HCT116 (cell line): ENCODE data around the gene TOMM40. TPM values are rescaled to one million over a fixed set of nuclear protein-coding genes. Genes with fewer than 3 reads are reported as not detected.

Experiments used
- ATAC-seq: fragments of 200-7000 bp; cut with Tn5 transposase; 2 replicates; pipeline ENCODE4 v1.9.1; 2020; ENCODE audit warnings: mild to moderate bottlenecking, moderate library complexity
- BruUV-seq: library from RNA; stranded (reverse); fragments of 400-500 nt; replicated peaks from 2 replicates; lab custom pipeline; 2021; lab: Mats Ljungman, UMichigan
- CTCF ChIA-PET: fragments of 300-600 bp; sonication (Branson Sonifier 250); formaldehyde crosslinking; loops from one replicate; lab custom pipeline; 2021; ENCODE audit warnings: antibody characterized with exemption; lab: Charles Lee
- POLR2A ChIA-PET: fragments of 300-600, 350-600 bp; sonication (Branson Sonifier 250); formaldehyde crosslinking; loops from one replicate; lab custom pipeline; 2021; ENCODE audit warnings: antibody characterized with exemption; lab: Charles Lee
- RAD21 ChIA-PET, 2 experiments: fragments of 300-600 bp; sonication (Branson Sonifier 250); formaldehyde crosslinking; loops; one replicate each; lab custom pipeline; 2023; ENCODE audit warnings: low total read pairs in 2 of 2; ENCODE audit not compliant: uncharacterized antibody in 2 of 2, unreplicated experiment in 2 of 2, low non-redundant PET in 1 of 2; lab: Charles Lee
- DNase-seq: peaks from one replicate; pipeline ENCODE4 v3.0.0-alpha.2; 2010; ENCODE audit warnings: low read depth, low spot score
- H2AFZ ChIP-seq: fragments of 200-600 bp; shearing (Covaris generic), sonication (generic); 2 replicates; pipeline ENCODE4 v1.6.1; 2017; ENCODE audit warnings: low read depth, mixed run types, mixed read lengths, antibody characterized with exemption, low read length; ENCODE audit not compliant: poor library complexity, severe bottlenecking
- H3K27ac ChIP-seq: 2 replicates; pipeline ENCODE4 v1.5.1; 2012; ENCODE audit warnings: low read depth, low read length
- H3K27me3 ChIP-seq: fragments of 200-600 bp; sonication (generic); 2 replicates; pipeline ENCODE4 v1.6.1; 2016; ENCODE audit warnings: mixed run types, low read length, mixed read lengths; ENCODE audit not compliant: insufficient read depth
- H3K36me3 ChIP-seq, 2 experiments: fragments of 200-500 bp in 1 of 2; fragments of 200-600 bp in 1 of 2; sonication (Bioruptor generic) in 1 of 2; sonication (generic) in 1 of 2; 2 replicates each; pipeline versions ENCODE4 v1.5.1 to v1.6.1; 2014 to 2016; ENCODE audit warnings: low read length in 2 of 2, inconsistent platforms in 1 of 2, mixed read lengths in 1 of 2, mixed run types in 1 of 2; ENCODE audit not compliant: insufficient read depth in 2 of 2, control insufficient read depth in 1 of 2
- H3K4me1 ChIP-seq, 2 experiments: fragments of 200-600 bp in 1 of 2; sonication (generic) in 1 of 2; 2 replicates each; pipeline versions ENCODE4 v1.5.1 to v1.6.1; 2012 to 2017; ENCODE audit warnings: low read length in 2 of 2, inconsistent platforms in 1 of 2, mild to moderate bottlenecking in 1 of 2, mixed read lengths in 1 of 2, mixed run types in 1 of 2, moderate library complexity in 1 of 2; ENCODE audit not compliant: insufficient read depth in 2 of 2, control insufficient read depth in 1 of 2
- H3K4me2 ChIP-seq: fragments of 200-600 bp; sonication (generic); 2 replicates; pipeline ENCODE4 v1.6.1; 2017; ENCODE audit warnings: mixed run types, low read length, mixed read lengths
- H3K4me3 ChIP-seq, 2 experiments: fragments of 200-600 bp in 1 of 2; sonication (generic) in 1 of 2; replicated peaks in 1 of 2; 2 replicates each; pipeline ENCODE4 v1.5.1; 2011 to 2016; ENCODE audit warnings: low read length in 2 of 2, control low read depth in 1 of 2, low read depth in 1 of 2, mild to moderate bottlenecking in 1 of 2, mixed read lengths in 1 of 2, mixed run types in 1 of 2
- H3K79me2 ChIP-seq: fragments of 200-600 bp; sonication (generic); 2 replicates; pipeline ENCODE4 v1.6.1; 2017; ENCODE audit warnings: mild to moderate bottlenecking, mixed run types, low read length, moderate library complexity, mixed read lengths; ENCODE audit not compliant: insufficient read depth
- H3K9ac ChIP-seq: fragments of 200-600 bp; sonication (generic); 2 replicates; pipeline ENCODE4 v1.6.1; 2016; ENCODE audit warnings: low read length, mixed read lengths
- H3K9me2 ChIP-seq: fragments of 200-600 bp; sonication (generic), shearing (Covaris generic); 2 replicates; pipeline ENCODE4 v1.6.1; 2017; ENCODE audit warnings: mixed run types, mild to moderate bottlenecking, moderate library complexity; ENCODE audit not compliant: insufficient read depth
- H3K9me3 ChIP-seq, 2 experiments: fragments of 200-500 bp in 1 of 2; fragments of 200-600 bp in 1 of 2; sonication (Bioruptor generic) in 1 of 2; sonication (generic) in 1 of 2; 2 replicates each; pipeline ENCODE4 v1.6.1; 2014 to 2017; ENCODE audit warnings: low read length in 2 of 2, mixed read lengths in 2 of 2, inconsistent platforms in 1 of 2, low read depth in 1 of 2, mild to moderate bottlenecking in 1 of 2, mixed run types in 1 of 2, moderate library complexity in 1 of 2; ENCODE audit not compliant: control insufficient read depth in 1 of 2, insufficient read depth in 1 of 2
- H4K20me1 ChIP-seq: fragments of 200-600 bp; sonication (generic), shearing (Covaris generic); 2 replicates; pipeline ENCODE4 v1.6.1; 2017; ENCODE audit warnings: mixed run types, mild to moderate bottlenecking, moderate library complexity; ENCODE audit not compliant: insufficient read depth
- CTCF ChIP-seq, 3 experiments: fragments of 200-600 bp in 1 of 3; sonication (generic) in 1 of 3; IDR thresholded peaks in 2 of 3; conservative IDR thresholded peaks in 1 of 3; 2 replicates each; pipeline ENCODE4 v1.5.1; 2012 to 2017; ENCODE audit warnings: low read depth in 2 of 3, low read length in 2 of 3, antibody characterized with exemption in 1 of 3, borderline replicate concordance in 1 of 3, control low read depth in 1 of 3, mild to moderate bottlenecking in 1 of 3, mixed read lengths in 1 of 3, mixed run types in 1 of 3, moderate library complexity in 1 of 3; ENCODE audit not compliant: insufficient read depth in 1 of 3
- JUND ChIP-seq: IDR thresholded peaks from 2 replicates; pipeline ENCODE4 v1.6.1; 2012
- MAX ChIP-seq: IDR thresholded peaks from 2 replicates; pipeline ENCODE4 v1.6.1; 2012
- POLR2A ChIP-seq: IDR thresholded peaks from 2 replicates; pipeline ENCODE4 v1.7.0; 2011; ENCODE audit warnings: borderline replicate concordance; ENCODE audit not compliant: insufficient read depth, insufficient read length; ENCODE audit errors: extremely low read depth
- RAD21 ChIP-seq: IDR thresholded peaks from 2 replicates; pipeline ENCODE4 v1.6.1; 2012; ENCODE audit warnings: low read depth, mild to moderate bottlenecking
- SRF ChIP-seq: IDR thresholded peaks from 2 replicates; pipeline ENCODE4 v1.6.1; 2012; ENCODE audit warnings: low read depth
- intact Hi-C: fragments of 100-400 bp; cut with micrococcal nuclease; formaldehyde crosslinking; loops from 2 replicates; pipeline ENCODE4 v1.10.0; 2022
- total RNA-seq: library from RNA; stranded (reverse); gene quantifications from one replicate; pipeline ENCODE4 v1.2.1, GENCODE V29; 2021; ENCODE audit not compliant: unreplicated experiment

TOMM40 gene
- total RNA-seq, 1 experiment from 2014 or later, result 178 TPM

DNA sequence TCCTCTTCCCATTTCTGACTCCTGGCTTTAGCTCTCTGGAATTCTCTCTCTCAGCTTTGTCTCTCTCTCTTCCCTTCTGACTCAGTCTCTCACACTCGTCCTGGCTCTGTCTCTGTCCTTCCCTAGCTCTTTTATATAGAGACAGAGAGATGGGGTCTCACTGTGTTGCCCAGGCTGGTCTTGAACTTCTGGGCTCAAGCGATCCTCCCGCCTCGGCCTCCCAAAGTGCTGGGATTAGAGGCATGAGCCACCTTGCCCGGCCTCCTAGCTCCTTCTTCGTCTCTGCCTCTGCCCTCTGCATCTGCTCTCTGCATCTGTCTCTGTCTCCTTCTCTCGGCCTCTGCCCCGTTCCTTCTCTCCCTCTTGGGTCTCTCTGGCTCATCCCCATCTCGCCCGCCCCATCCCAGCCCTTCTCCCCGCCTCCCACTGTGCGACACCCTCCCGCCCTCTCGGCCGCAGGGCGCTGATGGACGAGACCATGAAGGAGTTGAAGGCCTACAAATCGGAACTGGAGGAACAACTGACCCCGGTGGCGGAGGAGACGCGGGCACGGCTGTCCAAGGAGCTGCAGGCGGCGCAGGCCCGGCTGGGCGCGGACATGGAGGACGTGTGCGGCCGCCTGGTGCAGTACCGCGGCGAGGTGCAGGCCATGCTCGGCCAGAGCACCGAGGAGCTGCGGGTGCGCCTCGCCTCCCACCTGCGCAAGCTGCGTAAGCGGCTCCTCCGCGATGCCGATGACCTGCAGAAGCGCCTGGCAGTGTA, 17.2 kb downstream of the TOMM40 start:
- Histone ChIP-seq H3K4me3 (no peak overlapping the region), H3K27me3 (no peaks in the 10 kb centered on the region), H3K9me3 (no peaks in the 10 kb centered on the region), H4K20me1 (no peaks in the 10 kb centered on the region), H3K4me1 (peaks cover 20 to 52% of the 10 kb centered on the region in 2 experiments), H2AFZ (no peak overlapping the region), H3K79me2 (no peaks in the 10 kb centered on the region), H3K36me3 (peaks cover 0 to 1% of the 10 kb centered on the region in 2 experiments; a peak in 1 of 4 replicates), H3K27ac (no peak overlapping the region), H3K4me2 (no peak overlapping the region), H3K9ac (no peak overlapping the region), H3K9me2 (no peaks in the 10 kb centered on the region)
- BruUV-seq, result no TSS peak
- intact Hi-C loops, result no loop called here
- CTCF ChIA-PET, result interaction anchor here (1.1 kb wide), 1 partner anchor 44 kb away, joined by 3 read pairs; no protein-coding TSS in a partner anchor
- no peak for DNase-seq
- TF ChIP-seq SRF, result no peak
- TF ChIP-seq CTCF (IDR thresholded peaks at IDR 0.05 in 2 of 3, conservative IDR thresholded peaks at IDR 0.05 in 1 of 3; ENCODE audit: borderline replicate concordance in 1 of 3, insufficient read depth in 1 of 3, low read depth in 2 of 3, low read length in 2 of 3), result no peak
- no peak for TF ChIP-seq RAD21
- ATAC-seq, result no peak
- RAD21 ChIA-PET, result no interaction called here
- POLR2A ChIA-PET, result no interaction called here

DNA sequence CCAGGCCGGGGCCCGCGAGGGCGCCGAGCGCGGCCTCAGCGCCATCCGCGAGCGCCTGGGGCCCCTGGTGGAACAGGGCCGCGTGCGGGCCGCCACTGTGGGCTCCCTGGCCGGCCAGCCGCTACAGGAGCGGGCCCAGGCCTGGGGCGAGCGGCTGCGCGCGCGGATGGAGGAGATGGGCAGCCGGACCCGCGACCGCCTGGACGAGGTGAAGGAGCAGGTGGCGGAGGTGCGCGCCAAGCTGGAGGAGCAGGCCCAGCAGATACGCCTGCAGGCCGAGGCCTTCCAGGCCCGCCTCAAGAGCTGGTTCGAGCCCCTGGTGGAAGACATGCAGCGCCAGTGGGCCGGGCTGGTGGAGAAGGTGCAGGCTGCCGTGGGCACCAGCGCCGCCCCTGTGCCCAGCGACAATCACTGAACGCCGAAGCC, 17.8 kb downstream of the TOMM40 start:
- H3K79me2 ChIP-seq, result no peaks in the 10 kb centered on the region
- BruUV-seq, result no TSS peak
- ChIA-PET RAD21 (no interaction called here), POLR2A (no interaction called here), CTCF (no interaction called here)
- H3K9ac ChIP-seq, result no peak overlapping the region
- H3K27ac ChIP-seq, result no peak overlapping the region
- no peak overlapping the region for H2AFZ ChIP-seq
- H4K20me1 ChIP-seq, result no peaks in the 10 kb centered on the region
- intact Hi-C loops, result no loop called here
- ATAC-seq (no peak), DNase-seq (no peak)
- peaks cover 20 to 54% of the 10 kb centered on the region in 2 experiments for H3K4me1 ChIP-seq
- H3K27me3 ChIP-seq, result no peaks in the 10 kb centered on the region
- no peaks in the 10 kb centered on the region for H3K36me3 ChIP-seq
- H3K4me2 ChIP-seq, result no peak overlapping the region
- H3K9me3 ChIP-seq, result no peaks in the 10 kb centered on the region
- H3K4me3 ChIP-seq, result no peak overlapping the region
- TF ChIP-seq POLR2A, result no peak
- no peak for TF ChIP-seq JUND
- TF ChIP-seq RAD21, result no peak
- no peak for TF ChIP-seq CTCF (IDR thresholded peaks at IDR 0.05 in 2 of 3, conservative IDR thresholded peaks at IDR 0.05 in 1 of 3; ENCODE audit: borderline replicate concordance in 1 of 3, insufficient read depth in 1 of 3, low read depth in 2 of 3, low read length in 2 of 3)
- no peak for TF ChIP-seq MAX
- H3K9me2 ChIP-seq, result no peaks in the 10 kb centered on the region
